Smooth muscle cell of the brain vasculature (primary cell): ENCODE measurements around the gene PRR18.

Experiments
- DNase-seq: peaks from one replicate; pipeline ENCODE4 v3.0.0-alpha.2; 2012; ENCODE audit warnings: low read depth, low spot score

PRR18 gene

DNA sequence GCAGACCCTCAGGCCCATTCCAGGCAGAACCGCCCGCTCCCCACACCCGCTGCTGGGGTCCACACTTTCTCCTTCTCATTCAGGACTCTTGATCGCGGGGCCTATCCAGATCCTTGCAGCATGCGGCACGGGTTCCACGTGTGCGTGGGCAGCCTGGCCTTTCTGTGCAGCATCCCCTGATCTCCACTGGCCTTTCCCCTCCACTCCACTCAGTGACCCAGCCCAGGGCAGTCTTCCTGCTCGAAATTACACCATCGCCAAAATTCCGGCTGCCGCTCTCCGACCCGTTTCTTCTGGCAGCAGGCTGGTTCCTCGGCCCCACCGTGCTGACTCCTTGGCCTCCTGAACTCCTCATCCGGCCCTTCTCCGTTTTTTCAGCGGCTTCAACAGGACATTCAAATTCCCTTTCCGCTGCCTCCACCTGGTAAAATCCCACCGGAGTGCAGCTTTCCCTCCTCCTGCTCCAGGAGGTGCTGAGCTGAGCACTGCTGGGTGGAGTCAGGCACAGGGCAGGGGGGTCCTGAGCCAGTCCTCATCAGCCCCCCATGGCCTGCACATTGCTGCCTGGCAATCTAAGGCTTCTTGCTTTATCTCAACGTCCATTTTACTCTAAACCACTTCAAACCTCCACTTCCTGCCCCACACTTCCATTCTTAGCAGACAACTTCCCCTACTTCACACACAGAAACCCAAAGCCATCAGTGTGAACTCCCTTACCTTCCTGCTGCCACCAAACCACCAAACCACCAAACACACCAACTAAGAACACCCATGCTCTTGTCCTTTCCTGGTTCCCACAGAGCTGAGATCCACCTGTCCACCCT lies 25.2 kb upstream of the PRR18 start:
- DNase-seq = no peak

DNA sequence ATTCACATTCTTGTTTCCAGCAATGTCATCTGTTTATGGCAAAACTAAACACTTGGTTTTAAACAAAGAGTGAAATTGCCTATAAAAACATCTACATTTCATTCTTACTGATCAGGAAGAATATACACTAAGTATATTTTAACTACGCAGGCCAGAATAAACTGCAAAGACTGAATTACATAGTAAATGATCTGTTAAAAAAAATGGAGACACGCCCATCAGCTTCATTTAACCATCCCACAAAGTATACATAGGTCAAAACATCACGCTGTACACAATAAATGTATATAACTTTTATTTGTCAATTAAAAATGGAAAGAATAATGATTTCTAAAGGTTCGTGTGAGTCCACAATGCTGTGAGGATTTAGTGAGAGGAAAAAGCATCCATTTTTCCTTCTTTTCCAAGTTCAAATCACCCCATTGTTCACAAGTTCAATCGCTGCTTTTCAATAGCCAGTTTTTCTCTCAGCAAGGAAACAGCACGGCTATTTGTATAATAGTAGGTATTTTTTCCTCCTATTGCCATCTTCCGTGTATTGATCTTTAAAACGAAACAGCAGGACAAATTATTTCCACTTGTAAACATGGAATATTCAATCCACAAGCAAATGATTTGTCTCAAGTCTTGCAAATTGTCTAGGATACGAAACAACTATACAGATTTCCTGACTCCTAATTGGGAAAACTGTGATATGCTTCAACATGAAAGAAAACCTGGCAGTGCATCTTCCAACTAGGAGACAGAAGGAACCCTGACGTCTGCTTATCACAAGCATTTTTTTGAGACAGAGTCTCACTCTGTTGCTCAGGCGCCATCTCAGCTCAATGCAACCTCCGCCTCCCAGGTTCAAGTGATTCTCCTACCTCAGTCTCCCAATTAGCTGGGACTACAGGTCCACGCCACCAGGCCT lies 23.6 kb upstream of the PRR18 start:
- DNase-seq = no peak

DNA sequence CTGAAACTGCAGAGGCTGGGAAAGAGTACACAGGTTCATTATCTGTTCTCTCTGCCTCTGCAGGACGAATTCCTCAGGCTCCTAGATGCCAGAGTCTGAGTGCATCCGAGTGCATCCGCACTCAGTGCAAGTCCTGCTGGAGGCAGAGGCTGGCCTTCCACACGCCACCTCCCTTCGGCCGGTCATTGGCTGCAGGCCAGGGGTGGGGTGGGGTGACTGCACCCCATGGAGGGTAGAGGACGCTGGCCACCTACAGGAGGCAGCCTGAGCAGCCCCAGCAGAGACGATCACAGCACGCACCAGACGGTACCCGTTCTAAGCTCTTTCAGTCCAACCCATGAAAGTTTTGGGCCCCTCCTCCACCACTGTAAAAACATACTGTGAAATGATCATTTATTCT lies 22.4 kb upstream of the PRR18 start:
- no peak for DNase-seq

DNA sequence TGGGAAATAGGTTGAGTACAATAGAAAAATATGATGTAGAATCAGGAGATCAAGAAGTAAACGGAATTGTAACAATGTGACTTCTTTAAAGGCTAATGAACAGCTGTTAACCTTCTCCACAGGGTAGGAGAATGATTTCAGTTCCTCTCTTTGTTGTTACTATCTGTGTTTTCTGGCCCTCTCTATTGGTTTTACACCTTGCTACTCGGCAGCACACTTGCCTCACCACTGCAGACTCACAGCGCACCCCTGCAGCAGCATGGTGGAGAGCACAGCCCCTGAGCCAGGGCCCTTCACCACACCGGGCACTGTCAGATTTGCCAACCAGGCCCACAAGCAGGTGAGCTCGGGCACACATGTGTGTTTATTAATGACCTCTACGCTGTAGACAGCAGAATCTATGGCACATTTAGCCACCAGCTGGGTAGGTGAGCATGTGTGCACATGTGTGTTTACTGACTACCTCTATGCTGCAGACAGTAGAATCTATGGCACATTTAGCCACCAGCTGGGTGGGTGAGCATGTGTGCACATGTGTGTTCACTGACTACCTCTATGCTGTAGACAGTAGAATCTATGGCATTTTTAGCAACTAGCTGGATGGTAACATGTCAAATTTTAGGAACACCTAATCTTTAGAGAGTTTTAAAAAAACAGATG lies 17.3 kb upstream of the PRR18 start:
- DNase-seq = no peak

DNA sequence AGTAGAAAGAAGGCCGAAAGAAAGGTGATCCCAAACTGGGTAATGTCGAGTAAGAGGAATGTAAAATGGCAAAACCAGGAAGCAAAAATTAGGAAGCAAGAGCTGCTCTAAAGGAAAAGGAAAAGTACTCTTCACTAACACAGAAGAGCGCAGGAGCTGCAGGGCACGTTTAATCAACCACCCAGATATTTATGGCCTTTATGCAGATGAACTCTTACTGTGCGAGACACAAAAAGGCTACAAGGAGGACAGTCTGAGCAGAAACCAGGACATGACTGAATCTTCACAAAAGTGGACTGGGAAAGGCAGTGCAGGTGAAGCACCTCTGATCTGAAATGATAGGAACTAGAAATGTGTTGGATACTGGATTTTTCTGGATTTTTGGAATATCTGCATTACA lies 15.2 kb upstream of the PRR18 start:
- DNase-seq = no peak

DNA sequence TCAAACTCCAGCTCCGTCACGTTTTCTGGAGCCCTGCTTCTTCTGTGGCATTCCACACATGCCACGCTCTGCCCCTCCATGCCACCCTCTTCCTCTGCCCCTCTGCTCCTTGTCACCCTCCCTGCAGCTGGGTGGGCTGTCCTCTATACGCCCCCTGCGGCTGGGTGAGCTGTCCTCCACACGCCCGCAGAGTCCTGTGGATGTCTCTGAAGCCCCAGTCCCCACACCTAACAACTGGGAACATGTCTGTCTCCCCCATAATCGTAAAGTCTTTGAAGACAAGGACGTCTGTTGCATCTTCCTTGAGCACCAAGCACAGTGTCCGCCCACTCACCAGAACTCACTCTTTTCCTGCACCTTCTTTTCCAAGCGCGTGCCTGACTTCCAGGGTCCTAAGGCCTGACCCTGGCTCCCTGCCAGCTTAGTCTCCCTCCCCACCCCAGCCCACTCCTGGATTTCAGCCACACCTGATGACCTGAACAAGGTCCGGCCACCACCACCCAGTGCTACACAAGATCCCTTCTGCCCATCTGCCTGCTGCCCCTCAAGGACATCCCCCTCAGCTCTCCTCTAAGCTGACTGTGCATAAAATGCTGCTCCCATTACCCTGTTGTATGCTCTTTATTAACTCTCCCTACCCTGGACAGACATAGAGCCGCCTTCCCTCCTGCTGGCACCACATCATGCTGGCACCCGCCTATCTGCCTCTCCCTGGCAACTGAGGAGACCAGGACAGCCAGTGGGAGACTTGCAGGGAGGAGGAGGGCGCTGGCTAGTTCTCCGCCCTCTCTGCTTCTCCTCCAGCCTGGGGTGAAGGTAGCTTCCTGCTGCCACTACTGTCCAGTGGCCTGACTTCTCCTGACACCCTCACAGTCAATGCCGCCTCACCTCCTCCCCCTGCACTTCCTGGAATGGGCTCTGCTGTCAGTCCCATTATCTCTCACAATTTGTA lies 10.7 kb upstream of the PRR18 start:
- DNase-seq = no peak

DNA sequence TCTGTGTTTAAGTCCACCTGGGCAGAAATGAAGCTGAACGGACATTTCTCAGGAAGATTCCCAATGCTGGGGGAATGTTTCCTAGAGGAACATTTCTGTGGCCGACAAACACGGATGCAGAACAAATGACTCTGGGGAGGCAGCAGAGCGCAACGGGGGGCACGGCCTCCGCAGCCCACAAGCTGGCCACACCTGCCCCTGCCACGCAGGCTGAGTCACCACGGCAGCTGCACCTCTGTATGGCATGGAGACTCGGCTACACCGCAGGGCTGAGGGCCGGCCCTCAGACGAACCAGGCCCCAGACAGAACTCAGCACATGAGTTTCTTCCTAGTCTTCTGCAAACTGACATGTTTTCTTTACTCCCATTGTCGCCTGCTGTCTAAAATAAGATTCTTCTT lies 10.0 kb upstream of the PRR18 start:
- DNase-seq = no peak

DNA sequence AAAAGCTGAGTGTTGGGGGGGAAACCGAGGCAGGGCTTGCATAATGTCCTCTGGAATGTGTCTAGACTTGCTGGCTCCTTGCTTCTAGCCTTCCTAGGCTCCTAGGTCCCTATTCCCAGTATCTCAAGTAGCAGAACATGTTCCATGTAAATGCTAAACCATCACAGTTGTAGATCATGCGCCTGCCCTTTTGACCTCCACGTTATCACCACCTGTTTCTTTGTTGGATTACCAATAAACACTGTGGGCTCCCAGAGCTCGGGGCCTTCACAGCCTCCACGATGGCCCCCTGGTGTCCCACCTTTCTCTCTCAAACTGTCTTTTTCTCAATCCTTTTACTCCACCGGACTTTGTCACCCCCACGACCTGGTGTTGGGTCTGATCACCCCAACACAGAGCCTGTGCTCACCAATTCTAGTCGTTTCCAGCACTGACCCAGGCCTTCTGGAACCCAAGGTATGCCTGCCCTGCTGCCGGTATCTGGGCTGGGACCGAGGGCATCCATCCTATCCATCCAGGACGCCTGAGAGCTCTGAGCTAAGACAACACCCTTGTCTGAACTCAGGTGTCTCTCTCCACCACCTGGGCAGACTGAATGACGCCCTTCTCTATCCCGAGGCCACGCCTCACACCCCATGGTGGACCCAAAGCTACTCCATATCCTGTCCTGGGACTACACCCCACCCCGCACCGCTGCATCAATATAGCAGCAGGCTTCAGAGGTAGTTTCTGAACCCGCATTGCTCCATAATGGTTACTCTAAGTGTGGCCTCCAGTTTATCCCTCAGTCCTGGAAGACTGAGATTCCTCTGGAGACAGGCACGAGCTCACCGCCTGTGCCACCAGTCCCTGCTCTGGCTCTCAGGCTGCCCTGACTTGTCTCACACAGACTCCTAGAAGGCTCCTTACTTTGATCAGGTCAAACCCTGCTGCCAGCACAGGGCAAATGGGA lies 9.3 kb upstream of the PRR18 start:
- no peak for DNase-seq

DNA sequence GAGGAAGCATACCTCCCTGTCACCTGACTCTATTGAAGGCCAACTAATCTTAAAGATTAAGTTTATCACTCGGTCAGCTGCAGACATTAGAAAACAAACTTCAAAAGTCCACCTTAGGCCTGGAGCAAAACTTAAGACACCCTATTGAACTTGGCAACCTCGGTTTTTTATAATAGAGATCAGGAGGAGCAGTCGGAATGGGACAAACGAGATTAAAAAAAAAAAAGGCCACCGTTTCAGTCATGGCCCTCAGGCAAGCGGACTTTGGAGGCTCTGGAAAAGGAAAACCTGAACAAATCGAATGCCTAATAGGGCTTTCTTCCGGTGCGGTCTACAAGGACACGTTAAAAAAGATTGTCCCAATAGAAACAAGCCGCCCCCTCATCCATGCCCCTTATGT lies 7.2 kb upstream of the PRR18 start:
- DNase-seq = no peak

DNA sequence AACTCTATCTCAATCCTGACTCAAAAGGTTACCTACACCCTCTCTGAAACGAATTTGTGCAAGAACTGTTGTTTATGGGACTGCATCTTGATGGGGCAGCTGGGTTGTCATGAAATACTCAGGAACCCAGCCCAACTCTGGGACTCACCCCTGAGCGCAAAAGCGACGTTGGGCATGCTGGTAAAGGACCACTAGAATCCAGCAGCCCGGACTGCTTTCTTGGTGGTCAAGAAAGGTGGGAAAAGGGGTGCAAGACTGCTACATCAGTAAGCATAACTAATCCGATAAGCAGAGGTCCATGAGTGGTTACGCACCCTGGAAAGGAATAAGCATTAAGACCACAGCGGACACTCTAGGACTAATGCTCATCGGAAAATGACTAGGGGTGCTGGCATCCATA lies 6.3 kb upstream of the PRR18 start:
- DNase-seq = no peak

DNA sequence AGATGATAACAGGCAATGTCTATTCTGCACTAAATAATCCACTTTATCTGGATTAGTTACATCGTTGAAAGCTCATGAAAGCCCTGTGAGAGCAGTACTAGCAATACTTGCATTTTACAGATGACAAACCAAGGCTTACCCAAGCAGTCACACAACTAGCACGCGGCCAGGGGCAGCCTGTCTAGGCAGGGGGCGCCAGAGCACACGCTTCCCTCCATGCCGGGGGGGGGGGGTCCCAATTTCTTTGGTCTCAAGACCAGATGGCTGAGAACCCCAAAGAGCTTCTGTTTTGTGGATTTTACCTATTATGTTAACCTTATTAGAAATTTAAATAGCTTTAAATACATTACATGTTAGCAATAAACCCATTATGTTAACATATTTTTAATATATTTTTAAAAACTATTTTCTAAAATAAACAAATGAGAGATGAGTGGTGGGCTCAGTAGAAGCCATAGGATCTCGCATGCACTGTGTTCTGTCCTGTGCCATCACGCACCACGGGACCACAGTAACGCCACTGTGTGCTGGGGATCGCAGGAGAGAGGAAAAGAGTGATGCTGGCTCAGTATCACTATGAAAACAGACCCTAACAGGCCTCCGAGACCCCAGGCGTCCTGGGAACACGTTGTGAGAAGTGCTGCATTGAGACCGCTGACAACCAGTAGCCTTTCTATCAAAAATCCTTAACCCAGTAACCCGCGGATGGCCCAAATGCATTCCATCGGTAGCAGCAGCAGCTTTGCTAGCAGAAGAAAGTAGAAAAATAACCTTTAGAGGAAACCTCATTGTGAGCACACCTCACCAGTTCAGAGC lies 5.3 kb upstream of the PRR18 start:
- DNase-seq = no peak

DNA sequence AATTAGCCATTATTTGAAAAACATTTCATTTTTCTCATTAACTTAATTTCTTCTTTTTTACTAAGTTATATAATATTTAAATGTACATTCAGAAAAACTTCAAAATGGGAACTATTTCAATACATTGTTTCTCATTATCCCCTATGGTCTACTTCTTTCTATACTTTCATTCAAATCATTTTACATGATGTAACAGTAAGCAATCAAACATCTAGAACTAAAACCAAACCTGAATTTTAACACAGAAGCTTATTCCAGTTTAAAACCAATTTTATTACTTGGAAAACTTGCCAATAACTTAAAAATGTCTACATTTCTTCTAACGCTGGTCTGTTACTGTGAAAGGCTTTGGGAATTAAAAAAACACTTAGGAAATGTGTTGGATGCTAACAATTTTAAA lies 4.6 kb upstream of the PRR18 start:
- no peak for DNase-seq

DNA sequence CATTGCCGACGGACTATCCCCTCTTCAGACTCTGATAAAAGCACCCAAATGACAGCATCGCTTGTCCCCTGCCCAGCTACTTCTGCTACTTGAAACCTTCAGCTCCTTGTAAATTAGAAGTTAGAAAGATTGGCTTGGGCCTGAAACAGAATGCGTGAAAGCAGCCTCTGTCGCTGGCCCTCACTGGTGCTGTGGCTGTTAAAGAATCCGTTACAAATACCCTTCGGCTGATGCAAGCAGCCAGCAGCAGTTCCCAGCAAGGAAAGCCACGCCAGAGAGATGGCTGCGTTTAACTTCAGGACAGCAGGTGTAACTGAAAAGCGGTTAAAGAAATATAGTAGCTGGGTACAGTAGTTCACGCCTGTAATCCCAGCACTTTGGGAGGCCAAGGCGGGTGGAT lies 2.4 kb upstream of the PRR18 start:
- no peak for DNase-seq

DNA sequence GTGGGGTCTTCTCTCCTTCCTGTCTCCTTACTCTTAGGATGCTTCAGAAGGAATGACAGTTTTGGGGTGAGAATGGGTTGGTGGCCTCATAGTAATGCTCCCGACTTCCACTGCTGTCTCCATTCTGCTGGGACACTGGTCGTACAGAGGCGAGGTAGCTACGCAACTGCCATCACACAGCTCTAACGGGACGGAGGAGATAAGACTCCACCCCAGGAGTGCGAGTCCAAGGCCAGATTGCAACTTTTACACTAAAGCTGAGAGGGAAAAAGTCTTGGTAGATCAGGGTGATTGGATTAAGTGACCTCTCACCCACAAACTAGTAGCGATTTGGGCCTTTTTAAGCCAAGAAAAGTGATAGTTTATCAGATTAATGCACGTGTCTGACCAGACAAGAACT lies 1.8 kb upstream of the PRR18 start:
- no peak for DNase-seq

DNA sequence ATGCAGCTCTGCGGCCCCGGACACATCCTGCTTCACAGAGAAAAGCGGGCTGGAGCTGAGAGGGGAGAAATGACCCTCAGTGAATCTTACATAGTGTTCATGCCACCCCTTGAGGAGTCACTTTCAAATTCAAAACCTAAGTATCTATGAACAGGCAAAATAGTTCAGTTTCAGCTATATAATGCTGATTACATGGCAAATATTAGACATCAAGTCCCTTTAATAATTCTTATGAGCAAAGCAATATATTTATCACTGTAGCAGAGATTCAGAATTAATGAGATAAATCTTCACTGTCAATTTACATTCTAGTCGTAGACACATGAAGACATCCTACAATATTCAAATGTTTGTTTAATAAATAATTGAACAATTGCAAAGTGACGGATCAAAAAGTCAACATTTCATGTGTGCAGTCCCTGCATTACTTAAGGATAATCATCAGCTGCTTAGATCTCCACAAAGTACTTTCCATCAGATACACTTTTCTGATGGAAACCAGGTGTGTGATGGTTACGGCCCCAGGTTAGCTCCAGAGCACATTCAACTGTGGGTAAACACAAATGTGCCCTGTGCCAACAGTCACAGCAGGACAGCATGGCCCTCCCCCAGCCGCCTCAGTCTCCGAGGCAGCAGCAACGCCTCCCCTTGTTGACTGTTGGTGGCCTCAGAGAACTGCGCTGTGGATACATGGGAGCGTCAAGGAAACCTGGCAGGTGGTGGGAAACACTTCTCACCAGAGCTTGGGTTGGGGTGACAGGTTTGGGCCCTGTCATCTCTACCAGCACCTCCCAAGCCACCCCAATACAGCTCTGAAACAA lies 787 bp upstream of the PRR18 start:
- DNase-seq = no peak

DNA sequence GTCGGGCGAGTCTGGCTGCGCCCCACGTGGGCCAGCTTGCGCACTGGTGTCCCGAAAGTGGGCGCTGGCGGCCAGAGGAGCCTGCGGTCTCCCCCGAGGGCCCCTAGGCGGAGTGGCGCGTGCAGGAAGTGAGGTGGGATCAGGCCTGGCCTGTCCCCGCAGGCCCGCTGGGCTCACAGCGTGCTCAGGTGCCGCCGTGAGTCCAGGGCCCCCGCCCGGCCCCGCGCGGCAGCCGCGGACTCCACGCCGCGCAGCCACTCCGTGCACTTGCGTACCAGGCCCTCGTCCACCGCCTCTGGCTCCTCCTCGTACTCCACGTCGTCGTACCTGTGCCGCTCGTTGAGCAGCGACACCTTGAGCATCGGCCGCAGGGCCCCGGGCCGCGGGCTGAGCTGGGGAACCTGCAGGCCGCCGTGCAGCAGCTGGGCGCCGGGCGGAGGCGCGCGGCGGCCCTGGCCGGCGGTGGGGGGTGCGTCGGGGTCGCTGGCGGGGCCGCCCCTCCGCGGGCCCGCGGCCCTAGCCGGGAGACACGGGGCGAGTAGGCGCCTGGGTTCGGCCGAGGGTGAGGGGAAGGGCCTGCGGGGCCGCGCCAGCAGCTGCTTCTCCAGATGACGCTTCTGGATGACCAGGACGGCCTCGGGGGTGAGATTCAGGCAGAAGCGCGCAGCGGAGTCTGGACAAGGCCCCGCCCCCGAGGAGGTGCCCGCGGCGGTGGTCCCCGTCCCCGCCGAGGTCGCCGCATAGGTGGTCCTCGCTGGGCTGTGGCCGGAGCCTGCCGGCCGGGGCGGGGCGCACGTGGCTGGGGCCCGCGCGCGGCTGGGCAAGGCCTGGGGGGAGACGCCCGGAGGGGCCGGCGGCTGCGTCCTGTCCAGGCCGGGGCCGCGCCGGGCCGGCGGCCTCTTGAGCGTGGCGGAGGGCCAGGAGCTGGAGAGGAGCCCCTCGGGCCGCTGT lies 835 bp downstream of the PRR18 start:
- DNase-seq = no peak

DNA sequence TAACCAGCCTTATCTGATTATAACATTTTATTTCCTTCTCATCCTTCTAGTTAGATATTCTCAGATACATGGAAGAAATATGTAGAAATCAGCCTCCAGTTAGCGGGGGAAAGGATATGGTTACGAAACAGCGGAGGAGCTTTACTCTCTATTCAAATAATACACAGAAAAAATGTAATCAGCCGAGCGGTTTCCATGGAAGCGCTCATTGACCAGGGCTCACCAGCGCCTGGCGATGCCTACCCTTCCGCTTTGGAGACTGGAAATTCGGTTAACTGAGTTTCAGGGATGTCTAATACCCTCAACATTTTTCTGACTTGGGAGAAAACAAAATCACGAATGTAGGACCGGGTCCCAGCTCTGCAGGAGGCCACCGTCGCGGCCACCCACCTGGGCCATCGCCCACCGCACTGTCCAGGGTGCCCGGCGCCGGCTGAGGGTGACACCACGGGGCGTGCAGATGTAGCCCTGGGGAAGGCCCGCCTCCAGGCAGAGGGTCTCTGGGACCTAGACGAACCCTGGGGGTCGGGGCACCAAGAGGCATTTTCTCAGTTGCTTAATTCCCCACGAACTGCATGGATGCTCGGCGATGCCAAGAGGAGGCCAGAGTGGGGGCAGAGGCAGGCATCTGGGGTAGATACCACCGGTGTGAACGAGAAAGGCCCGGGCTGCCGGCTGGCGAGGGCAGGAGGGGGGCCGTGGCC lies 1.7 kb downstream of the PRR18 start:
- no peak for DNase-seq
